GM21529 (cell line): ENCODE measurements around the gene SLC6A13.
"Not testable (repeated sequence)": the region's sequence is repeated elsewhere in the genome, so short reads cannot be mapped to it uniquely, and the experiment has no call there.

Experiments used
- ATAC-seq: cut with Tn5 transposase; IDR thresholded peaks from one replicate; pipeline ENCODE4 v1.9.1; 2021; ENCODE audit not compliant: unreplicated experiment

SLC6A13 gene

DNA sequence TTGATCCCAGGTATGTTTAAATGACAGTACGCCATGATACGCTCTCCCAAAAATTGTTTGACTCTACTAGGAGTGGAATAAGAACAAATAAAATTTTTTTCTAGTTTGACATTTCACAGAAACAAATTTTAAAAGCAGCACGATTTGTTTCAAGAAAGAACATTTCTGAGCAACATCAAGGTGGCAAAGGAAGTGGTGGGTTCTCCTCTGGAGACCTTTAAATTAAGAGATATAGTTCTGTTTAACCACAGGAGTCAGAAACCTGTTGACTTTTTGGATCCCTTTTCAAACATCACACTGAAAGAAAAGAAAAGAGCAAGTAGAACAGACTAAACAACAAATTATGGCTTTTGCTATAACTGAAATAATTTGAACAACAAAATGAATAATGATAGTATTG, 2.5 kb upstream of the SLC6A13 start:
- ATAC-seq: no peak

DNA sequence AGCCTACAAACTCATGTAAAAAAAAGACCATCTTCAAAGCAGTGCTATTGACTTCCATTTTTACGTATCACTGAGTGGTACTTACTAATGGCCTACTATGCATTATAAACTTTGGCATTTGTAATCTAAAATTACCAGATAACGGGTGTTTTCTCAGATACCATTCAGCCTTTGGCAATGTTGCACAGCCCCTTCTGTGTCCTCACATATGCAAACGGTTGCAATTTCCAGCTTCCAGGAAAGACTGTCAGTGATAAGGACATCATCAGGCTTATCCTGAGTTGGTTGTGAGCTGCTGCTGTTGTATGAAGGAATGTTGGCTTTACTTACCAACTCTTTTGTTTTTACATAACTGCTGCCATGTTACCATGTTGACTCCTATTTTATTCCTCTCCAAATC, 1.6 kb upstream of the SLC6A13 start:
- no peak for ATAC-seq

DNA sequence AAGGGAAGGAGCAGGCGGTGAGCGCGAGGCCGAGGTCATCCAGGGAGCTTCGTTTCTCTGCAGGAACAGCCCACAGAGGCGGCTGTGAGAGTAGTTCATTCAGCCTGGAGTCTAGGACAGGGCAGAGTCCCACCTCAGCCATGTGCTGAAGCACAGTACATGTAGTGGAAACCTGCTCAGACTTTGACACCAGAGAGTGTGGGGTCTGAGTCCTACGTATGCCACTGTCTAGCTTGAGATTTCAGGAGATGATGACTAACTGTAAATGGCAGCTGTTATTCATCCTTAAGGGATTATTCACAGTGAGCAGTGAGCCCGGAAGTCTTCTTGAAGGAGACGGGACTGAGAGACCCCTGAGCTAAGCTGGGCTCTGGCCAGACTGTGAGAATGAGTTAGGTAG, 938 bp upstream of the SLC6A13 start:
- ATAC-seq: no peak

DNA sequence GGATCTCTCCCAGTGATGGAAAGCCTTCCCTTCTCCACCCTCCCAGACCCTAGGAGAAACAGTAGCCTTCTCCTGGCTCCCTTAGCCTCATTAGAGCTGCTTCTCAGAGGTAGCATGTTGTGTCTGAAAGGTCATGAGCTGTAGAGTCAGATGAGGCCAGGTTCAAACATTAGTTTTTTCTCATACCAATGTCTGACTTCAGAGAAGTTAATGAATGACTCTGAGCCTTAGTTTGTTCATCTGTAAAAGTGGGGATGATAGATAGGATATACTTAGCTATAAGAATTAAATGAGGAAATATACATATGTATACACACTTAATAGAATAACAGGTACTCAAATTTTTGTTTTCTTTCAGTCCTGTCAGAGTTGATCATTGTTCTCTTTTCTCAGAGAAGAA, 523 bp downstream of the SLC6A13 start:
- ATAC-seq: no peak

DNA sequence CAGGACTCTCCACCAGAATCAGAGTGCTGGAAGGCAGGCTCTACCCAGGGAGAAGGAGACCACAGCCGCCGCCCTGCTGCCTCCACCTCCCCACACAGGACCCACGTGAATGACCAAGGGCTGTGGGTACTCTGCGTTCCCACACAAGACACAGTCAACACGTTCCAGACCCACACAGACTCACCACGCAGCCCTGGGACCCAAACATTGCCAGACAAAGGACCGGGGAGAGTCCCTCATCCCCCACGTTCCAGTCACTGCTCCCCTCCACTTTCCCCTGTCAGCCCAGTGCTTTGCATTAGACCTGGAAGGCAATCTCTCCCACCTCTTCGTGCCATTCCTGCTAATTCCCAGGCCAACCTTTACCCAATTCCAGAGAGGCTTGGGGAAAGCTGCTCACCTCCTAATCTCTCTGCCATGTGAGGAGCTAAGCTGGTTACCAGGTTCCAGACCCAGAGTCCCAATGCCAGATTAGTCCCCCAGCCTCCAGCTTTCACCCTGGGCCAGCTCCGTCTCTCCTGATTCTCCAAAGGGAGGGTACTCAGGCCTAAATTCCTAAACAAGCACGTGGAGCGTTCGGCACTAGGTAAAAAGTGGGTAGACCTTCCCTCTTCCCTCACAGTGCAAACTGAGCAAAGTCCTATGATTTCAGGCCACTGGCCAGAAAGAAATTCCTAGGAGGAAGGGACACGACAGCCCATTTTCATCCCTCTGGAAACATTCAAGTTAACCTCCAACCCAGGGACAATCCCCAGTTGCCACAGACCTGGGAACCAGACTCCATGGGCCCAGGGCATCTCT, 4.9 kb downstream of the SLC6A13 start:
- ATAC-seq: no peak

DNA sequence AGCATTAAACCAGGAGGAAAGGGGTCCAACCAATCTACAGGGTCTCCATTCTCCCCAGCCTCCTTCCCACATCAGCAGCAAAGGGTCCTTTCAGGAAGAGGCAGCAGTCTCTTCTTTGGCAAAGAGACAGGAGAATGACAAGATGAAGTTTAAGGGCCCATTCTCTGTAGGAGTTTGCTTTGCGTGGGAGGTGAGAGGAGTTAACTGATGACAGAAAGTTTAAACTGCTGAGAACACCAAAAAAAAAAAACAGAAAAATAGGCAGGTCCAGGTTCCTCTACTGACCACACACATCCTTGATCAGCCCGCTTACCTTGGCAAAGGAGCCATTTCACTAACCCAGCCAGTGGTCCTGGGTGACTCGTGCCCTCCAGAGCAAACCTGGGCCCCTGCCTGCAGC, 5.7 kb downstream of the SLC6A13 start:
- ATAC-seq: no peak

DNA sequence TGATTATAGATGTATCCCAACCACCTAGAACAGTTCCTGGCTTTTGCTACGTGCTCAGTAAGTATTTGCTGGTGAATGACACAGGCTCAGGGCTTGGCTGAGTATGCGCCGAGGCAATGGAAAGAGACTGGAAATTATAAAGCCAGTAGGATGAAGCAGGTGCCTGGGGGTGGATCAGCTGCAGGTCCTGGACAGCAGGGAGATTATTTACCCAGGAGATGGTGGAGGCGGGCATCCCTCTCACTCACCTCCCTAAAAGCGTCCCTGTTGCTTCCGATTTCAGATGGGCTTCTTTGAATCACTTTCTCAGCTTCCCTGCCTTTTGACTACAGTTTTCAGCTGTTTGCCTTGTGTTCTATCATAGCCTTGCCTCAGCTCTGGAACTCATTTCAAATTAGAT, 6.4 kb downstream of the SLC6A13 start:
- ATAC-seq: no peak

DNA sequence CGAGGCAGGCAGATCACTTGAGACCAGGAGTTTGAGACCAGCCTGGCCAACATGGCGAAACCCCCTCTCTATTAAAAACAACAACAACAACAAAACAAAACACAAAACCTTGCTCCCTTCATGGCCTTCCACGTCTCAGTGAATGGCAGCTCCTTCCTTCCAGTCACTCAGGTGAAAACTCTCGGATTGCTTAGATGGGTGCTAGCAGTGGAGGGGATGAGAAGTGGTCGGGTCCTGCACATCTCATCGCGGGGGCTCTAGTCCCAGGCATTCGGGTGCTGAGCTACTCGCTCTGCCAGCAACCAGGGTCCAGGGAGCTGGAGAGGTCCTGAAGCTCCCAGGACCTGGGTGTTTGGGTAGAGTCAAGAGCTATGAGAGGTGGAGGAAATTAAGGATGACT, 7.7 kb downstream of the SLC6A13 start:
- no peak for ATAC-seq

DNA sequence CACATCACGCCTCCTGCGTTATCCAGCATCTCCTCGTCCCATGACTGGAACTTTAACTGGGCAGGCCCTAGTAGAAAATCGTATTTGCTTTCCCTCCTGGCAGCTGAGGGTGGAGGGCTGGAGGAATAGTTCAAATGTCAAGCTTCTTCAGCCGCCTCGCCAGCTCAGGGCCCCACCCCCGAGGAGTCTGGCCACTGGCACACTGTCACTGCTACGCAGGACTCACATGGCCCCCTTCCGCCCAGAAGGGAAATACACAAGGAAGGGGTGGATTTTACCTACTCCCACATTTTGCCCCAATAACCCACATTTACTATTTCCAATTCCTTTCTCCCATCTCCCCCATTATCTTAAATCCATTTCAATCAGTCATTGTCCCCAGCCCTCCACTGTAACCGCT, 8.6 kb downstream of the SLC6A13 start:
- ATAC-seq: no peak

DNA sequence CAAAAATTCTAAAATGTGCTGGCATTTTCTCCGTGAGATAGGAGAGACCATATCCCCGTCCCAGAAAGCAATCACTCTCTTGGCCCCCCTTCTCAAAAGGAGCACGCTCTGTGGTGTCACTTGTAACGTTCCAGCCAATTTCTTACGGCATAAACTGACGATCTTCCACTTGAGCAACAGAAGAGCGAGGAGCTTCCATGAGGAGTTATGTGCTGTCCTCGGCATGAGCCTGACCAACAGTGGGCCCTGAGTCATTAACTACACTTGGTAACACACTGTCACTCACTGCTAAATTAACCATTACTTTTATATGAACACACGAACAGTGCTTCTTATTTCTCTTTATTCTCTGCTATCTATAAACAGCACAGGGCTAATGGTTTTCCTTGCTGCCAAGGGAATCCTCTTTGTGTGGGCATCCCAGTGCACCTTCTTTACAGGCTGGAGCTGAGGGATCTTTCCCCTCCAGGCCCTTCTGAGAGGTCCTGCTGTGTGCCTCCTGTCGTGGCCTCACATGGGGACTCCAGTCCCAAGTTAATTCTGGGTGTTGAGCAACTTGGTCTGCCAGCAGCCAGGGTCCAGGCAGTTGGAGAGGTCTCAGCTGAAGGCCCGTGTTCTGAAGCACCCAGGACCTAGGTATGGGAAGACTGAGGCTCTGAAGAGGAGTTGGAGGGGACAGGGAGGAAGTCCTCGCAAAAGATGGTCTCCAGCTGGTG, 9.4 kb downstream of the SLC6A13 start:
- ATAC-seq: no peak

DNA sequence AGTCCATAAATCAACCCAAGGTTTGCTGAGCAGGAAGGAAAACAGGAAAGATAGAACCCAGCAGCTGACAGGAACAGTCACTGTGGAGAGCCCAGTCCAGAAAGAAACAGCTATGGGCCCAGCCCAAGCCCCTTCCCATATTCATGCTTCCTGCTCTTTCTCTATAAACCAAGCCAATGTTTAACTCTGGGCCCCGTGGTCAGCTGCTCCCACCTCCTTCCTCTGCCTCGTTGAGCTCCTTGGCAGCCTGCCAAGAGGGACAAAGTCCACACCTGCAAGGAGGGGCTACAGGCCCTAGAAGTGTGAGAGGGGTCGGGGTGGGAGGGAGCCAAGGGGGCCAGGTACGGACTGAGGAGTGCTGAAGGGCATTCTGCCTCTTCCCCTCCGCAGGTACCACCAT, 10.0 kb downstream of the SLC6A13 start:
- no peak for ATAC-seq

DNA sequence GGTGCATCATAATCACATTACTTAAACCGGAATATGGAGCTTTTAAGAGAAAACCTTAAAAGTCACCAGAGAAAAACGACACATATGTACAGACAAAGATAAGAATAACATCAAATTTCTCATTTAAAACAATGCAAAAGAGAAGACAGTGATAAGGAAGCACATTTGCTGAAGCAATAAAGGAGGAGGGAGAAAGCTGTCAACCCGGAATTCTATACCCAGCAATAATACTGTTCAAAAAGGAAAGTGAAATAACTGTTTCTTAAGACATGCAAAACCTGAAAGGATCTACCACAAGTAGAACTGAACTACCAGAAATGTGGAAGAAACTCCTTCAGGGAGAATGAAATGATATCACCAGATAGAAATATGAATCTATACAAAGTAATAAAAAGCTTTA, 15.4 kb downstream of the SLC6A13 start:
- no peak for ATAC-seq

DNA sequence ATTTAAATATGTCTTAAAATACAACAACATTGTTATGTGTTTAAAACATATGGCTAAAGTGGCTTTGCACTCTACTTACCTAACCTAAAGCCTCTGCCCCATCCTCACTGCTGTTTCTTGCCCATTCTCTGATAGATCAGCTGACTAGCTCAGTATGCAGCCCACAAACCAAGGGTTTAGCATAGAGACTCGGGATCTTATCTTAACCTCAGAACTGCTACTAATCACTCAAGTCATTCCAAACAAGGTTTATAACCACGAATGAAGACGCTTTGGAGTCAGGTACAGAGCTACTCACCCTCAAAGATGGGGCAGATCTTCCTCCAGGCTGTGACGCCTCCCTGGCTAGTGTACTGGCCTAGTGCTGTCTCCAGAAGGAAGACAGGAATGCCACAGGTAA, 19.3 kb downstream of the SLC6A13 start:
- no peak for ATAC-seq

DNA sequence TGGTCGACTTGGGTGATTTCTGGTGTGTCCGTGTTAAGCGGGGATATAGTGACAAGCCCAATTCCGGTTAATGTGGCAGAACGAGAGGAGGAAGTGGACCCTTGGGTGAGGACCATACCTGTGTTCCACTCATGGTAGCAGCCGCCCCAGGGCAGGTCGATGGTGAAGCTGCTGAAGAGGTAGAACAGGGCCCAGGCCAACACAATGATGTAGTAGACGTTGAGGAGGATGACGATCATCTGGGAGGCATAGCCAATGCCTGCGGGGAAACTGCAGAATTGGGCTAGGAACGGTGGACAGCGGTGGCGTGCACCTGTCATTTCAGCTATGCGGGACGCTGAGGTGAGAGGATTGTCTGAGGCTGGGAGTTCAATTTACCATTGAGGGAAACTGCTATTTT, 20.1 kb downstream of the SLC6A13 start:
- ATAC-seq: no peak

DNA sequence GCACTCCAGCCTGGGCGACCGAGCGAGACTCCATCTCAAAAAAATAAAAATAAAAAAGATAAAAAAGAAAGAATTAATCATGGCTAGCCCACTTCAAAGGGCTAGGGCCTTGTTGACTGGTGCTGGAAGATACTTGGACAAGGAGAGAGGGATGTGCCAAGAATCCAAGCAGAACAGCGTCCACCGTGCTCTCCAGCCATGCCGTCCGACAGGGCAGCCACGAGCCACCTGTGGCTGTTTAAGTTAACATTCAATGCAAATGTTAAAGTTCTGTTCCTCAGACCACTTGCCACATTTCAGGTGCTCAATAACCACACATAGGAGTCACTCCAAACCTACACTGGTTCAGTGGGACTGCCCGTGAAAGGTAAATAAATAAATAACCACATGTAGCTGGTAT, 21.4 kb downstream of the SLC6A13 start:
- no peak for ATAC-seq

DNA sequence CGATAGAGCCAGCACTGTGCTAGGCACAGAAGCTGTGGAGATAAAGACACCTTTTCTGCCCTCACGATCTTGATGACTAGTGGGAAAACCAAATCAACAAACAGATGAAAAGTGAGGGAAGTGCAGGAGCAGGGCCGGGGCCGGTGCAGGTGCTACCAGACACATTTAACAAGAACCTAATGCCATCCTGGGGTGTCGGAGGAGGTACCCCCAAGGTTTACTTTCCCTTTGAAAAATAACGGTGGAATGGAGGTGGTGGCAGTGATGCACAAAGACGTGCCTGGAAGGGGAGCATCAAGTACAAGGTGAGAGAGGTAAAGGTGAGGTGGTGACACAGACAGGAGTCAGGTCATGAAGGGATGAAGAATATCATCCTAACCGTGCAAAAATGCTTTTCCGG, 22.1 kb downstream of the SLC6A13 start:
- no peak for ATAC-seq

DNA sequence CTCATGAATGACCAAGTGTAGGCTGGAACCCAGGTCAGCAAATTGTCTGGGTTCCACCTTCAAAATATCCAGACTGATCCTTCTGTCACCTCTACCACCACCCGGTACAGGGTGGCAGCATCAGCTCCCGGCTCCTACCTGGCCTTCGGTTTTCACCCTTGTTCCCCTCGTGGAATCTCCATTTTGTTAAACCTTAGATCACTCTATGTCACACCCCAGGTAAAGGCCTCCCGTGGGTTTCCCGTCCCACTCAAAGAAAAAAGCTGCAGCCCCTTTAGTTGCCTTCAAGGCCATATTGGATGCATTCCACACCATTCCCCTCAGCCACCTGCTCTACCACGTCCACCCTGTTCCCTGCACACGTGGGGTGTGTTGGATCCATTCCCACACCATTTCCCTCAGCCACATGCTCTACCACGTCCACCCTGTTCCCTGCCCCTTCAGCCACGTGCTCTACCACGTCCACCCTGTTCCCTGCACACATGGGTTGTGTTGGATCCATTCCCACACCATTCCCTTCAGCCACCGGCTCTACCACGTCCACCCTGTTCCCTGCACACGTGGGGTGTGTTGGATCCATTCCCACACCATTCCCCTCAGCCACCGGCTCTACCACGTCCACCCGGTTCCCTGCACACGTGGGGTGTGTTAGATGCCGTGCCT, 23.8 kb downstream of the SLC6A13 start:
- ATAC-seq: no peak

DNA sequence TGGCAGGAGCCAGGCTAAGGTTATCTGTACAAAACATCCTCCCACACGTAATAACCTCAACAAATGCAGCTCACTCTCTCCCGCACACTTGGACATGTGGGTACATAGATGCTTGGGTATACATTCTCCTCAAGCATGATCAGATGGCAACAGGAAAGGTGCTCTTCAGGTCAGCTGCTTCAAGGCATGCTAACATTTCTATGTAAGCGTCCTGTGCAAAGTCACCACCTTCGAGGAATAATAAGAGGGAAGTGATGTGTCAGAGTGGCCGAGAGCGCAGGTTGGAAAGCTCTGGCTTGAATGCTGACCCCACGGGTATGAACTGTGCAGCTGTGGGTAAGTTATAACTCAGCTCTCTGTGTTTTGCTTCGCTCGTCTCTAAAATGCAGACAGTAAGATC, 24.5 kb downstream of the SLC6A13 start:
- ATAC-seq: no peak

DNA sequence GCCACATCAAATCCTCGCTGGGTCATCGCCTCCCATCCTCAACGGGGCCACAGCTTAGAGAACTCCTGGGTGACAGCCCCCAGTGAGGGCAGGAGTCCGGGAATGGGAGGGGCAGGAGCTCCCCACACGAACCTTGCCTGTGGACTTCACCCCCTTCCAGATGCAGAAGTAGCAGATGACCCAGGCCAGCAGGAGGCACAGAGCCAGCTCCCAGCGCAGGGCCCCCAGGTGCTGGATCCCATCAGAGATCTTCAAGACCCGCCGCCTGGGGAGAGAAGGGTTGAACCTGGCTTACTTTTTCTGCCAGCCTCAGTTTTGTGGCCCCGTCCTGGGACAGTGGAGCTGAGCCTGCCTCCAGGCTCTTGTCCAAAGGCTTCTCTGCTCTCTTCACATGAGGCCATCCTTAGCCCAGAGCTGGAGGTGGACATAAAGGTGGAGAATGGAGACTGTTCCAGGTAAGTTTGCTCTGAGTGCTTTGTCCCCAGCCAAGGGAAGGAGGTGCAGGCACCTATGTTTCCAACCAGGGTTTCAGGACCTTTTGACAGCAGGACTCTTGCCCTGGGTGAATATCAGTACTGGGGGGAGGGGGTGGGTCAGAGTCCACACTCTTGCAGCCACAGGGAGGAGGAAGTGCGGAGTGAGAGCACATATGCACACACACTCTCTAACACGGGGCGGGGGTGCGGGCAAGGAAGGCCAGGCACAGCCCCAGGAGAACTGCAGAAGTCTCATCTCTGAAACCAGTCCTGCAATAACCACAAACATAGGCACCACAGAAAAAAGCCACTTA, 25.4 kb downstream of the SLC6A13 start:
- ATAC-seq: no peak

DNA sequence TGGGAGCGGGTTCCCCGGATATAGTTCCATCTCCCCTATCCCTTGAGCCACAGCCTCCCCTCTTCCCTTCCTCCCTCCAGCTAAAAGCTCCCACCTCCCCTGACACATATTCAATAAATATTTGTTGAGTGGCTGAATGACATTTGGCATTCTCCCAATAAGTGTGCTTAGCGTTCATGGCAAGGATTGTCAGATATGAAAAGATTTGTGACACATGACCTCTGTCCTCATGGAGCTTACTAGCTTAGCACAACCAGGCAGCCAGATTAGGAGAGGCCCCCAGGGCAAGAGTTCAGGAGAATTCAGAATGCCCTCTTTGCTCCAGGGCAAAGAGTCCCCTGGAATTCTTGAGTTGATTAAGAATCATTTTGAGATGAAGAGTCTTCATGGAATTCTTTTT, 26.2 kb downstream of the SLC6A13 start:
- no peak for ATAC-seq

DNA sequence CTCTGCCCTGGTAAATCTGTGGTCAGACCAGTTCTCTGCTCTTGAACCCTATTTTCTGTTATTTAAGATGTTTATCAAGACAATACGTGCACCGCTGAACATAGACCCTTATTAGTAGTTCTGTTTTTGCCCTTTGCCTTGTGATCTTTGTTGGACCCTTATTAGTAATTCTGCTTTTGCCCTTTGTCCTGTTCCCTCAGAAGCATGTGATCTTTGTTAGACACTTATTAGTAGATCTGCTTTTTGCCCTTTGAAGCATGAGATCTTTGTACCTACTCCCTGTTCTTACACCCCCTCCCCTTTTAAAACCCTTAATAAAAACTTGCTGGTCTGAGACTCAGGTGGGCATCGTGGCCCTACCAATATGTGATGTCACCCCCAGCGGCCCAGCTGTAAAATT, 26.7 kb downstream of the SLC6A13 start:
- not testable (repeated sequence) for ATAC-seq
